Vagina (tissue), 2 donors: ENCODE data around the gene PDE1C.

Experiments
- CTCF ChIP-seq, 3 experiments: fragments of 450-650 bp in 2 of 3; fragments of 200-600 bp in 1 of 3; sonication (generic) in 1 of 3; IDR thresholded peaks; one replicate each; pipeline ENCODE4 v1.5.1; 2017 to 2019; ENCODE audit warnings: antibody characterized with exemption in 3 of 3, mild to moderate bottlenecking in 2 of 3, moderate library complexity in 2 of 3
- POLR2A ChIP-seq, 2 donors: fragments of 450-650 bp; IDR thresholded peaks; one replicate each; pipeline ENCODE4 v1.6.1; 2017; ENCODE audit warnings: antibody characterized with exemption in 2 of 2, mild to moderate bottlenecking in 2 of 2, moderate library complexity in 2 of 2

- TF ChIP-seq CTCF (IDR thresholded peaks at IDR 0.05) (no peak), POLR2A (IDR thresholded peaks at IDR 0.05) (no peak)
Measured at GRCh38 chr7:32030904-32031692, 39.1 kb downstream of the PDE1C start.
